DOHH2 (cell line): ENCODE measurements around the gene FAM135A.

Experiments
- EZH2phosphoT487 ChIP-seq: fragments of 200-600 bp; sonication (generic); IDR thresholded peaks from 2 replicates; pipeline ENCODE4 v1.6.1; 2017; ENCODE audit warnings: borderline replicate concordance, mild to moderate bottlenecking, antibody characterized with exemption, low read length, moderate library complexity, mixed read lengths
- TF ChIP-seq, protein P1 (sequence below): fragments of 200-600 bp; sonication (generic); IDR thresholded peaks from one replicate; pipeline ENCODE4 v1.5.1; 2014; ENCODE audit warnings: antibody characterized with exemption, mild to moderate bottlenecking, low read depth, low read length; ENCODE audit not compliant: poor library complexity, severe bottlenecking

DNA sequence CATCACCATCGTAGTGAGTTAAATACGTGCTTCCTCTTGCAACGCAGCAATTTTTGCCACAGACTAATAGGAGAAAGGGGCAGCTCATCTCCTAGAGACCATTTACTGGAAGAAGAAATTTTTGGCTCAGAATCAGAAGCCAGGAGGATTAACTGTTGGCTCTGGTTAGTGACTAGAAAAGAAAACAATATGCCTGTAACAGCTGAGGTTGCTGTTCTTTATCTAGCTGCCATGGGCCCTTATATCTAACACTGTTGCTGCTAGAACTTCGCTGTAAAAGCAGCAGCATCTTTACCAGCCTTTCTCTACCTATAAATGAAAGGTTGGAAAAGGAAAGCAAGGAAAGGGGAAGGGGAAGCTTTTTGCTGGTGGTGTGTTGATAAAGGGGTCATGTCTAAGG is 65.9 kb downstream of the FAM135A start:
- TF ChIP-seq, protein P1, sequence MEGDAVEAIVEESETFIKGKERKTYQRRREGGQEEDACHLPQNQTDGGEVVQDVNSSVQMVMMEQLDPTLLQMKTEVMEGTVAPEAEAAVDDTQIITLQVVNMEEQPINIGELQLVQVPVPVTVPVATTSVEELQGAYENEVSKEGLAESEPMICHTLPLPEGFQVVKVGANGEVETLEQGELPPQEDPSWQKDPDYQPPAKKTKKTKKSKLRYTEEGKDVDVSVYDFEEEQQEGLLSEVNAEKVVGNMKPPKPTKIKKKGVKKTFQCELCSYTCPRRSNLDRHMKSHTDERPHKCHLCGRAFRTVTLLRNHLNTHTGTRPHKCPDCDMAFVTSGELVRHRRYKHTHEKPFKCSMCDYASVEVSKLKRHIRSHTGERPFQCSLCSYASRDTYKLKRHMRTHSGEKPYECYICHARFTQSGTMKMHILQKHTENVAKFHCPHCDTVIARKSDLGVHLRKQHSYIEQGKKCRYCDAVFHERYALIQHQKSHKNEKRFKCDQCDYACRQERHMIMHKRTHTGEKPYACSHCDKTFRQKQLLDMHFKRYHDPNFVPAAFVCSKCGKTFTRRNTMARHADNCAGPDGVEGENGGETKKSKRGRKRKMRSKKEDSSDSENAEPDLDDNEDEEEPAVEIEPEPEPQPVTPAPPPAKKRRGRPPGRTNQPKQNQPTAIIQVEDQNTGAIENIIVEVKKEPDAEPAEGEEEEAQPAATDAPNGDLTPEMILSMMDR, result no peak
- no peak for TF ChIP-seq EZH2phosphoT487
